Panc1 (cell line): ENCODE results near the gene ATP2B2. TPM values are rescaled to one million over a fixed set of nuclear protein-coding genes. Genes with fewer than 3 reads are reported as not detected.

Source experiments
- ATAC-seq: fragments of 200-7000 bp; cut with Tn5 transposase; 2 replicates; pipeline ENCODE4 v1.9.1; 2020; ENCODE audit warnings: mild to moderate bottlenecking, moderate library complexity
- BruUV-seq: library from RNA; stranded (reverse); fragments of 400-500 nt; replicated peaks from 2 replicates; lab custom pipeline; 2021; lab: Mats Ljungman, UMichigan
- CTCF ChIA-PET: fragments of 300-600 bp; sonication (Branson Sonifier 250); formaldehyde crosslinking; loops from one replicate; lab custom pipeline; 2022; ENCODE audit warnings: antibody characterized with exemption; lab: Charles Lee
- POLR2A ChIA-PET: fragments of 300-600 bp; sonication (Branson Sonifier 250); formaldehyde crosslinking; loops from one replicate; lab custom pipeline; 2022; ENCODE audit warnings: antibody characterized with exemption; lab: Charles Lee
- DNase-seq: peaks from one replicate; pipeline ENCODE4 v3.0.0-alpha.2; 2010; ENCODE audit warnings: low read depth, low spot score
- H3K27ac ChIP-seq: 2 replicates; pipeline ENCODE4 v1.5.1; 2011; ENCODE audit warnings: mild to moderate bottlenecking, low read length, inconsistent platforms
- H3K27me3 ChIP-seq: fragments of 200-500 bp; sonication (Bioruptor generic); 2 replicates; pipeline ENCODE4 v1.6.0; 2014; ENCODE audit warnings: low read length, inconsistent platforms; ENCODE audit not compliant: control insufficient read depth, insufficient read depth
- H3K36me3 ChIP-seq: fragments of 200-500 bp; sonication (Bioruptor generic); 2 replicates; pipeline ENCODE4 v1.5.1; 2014; ENCODE audit warnings: inconsistent platforms, mild to moderate bottlenecking, low read length, moderate library complexity; ENCODE audit not compliant: control insufficient read depth, insufficient read depth
- H3K4me1 ChIP-seq: 2 replicates; pipeline ENCODE4 v1.5.1; 2011; ENCODE audit warnings: inconsistent platforms, mild to moderate bottlenecking, low read length, moderate library complexity; ENCODE audit not compliant: control insufficient read depth, insufficient read depth
- H3K4me3 ChIP-seq, 2 experiments: 2 replicates each; pipeline ENCODE4 v1.5.1; 2011 to 2012; ENCODE audit warnings: low read depth in 2 of 2, low read length in 2 of 2, mild to moderate bottlenecking in 2 of 2, inconsistent platforms in 1 of 2, moderate library complexity in 1 of 2
- H3K9me3 ChIP-seq: fragments of 200-500 bp; sonication (Bioruptor generic); 2 replicates; pipeline ENCODE4 v1.5.1; 2014; ENCODE audit warnings: low read depth, mild to moderate bottlenecking, inconsistent platforms, low read length, moderate library complexity; ENCODE audit not compliant: control insufficient read depth, insufficient read depth
- CTCF ChIP-seq: fragments of 450-650 bp; IDR thresholded peaks from 2 replicates; pipeline ENCODE4 v1.5.1; 2017; ENCODE audit warnings: mild to moderate bottlenecking
- POLR2AphosphoS5 ChIP-seq: IDR thresholded peaks from 2 replicates; pipeline ENCODE4 v1.6.1; 2012; ENCODE audit warnings: mild to moderate bottlenecking, low read depth, low read length, moderate library complexity
- SIN3A ChIP-seq: IDR thresholded peaks from 2 replicates; pipeline ENCODE4 v1.6.1; 2012; ENCODE audit warnings: low read depth, mild to moderate bottlenecking, low read length, moderate library complexity, borderline replicate concordance; ENCODE audit not compliant: insufficient read depth
- TCF7L2 ChIP-seq: IDR thresholded peaks from 2 replicates; pipeline ENCODE4 v1.6.1; 2011; ENCODE audit warnings: mild to moderate bottlenecking, low read depth, low read length, inconsistent platforms
- in situ Hi-C: cut with HindIII; loops from 2 replicates; pipeline ENCODE4 v1.10.0; 2016; ENCODE audit warnings: low sequenced_read_pairs, low pct_unique_long_range_greater_than_20kb
- intact Hi-C: fragments of 100-400 bp; cut with micrococcal nuclease; formaldehyde crosslinking; loops from one replicate; pipeline ENCODE4 v1.10.0; 2022; ENCODE audit not compliant: unreplicated experiment
- total RNA-seq: library from RNA; stranded (reverse); gene quantifications from one replicate; pipeline ENCODE4 v1.2.1, GENCODE V29; 2021; ENCODE audit not compliant: unreplicated experiment
- TF ChIP-seq, protein P1 (sequence below), 2 experiments: IDR thresholded peaks; 2 replicates each; pipeline ENCODE4 v1.6.1; 2011 to 2012; ENCODE audit warnings: low read depth in 2 of 2, control low read depth in 1 of 2, low read length in 1 of 2, mild to moderate bottlenecking in 1 of 2, moderate library complexity in 1 of 2; ENCODE audit not compliant: insufficient read depth in 1 of 2

ATP2B2 gene
- total RNA-seq, 1 experiment from 2014 or later = not detected

DNA sequence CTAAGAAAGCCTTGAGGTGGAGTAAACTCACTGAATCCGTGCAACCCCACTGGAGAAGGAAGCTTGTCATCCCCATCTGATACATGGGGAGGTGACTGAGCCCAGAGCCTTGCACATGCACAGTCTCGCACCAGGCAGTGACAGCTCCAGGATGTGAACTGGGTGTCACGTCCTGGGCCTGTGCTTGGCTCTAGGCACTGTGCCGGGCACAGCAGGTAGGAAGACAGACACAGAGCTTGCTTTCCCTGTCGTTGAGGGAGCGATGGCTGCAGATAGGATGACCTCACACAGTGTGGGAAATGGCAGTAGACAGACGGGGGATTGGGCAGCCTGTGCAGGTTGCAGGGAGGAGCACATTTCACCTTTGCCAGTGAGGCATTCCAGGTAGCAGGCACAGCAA lies 12.2 kb upstream of the ATP2B2 start:
- CTCF ChIA-PET = no interaction called here
- no peaks in the 10 kb centered on the region for H3K4me1 ChIP-seq
- H3K27ac ChIP-seq = no peak overlapping the region
- H3K27me3 ChIP-seq = no peaks in the 10 kb centered on the region; the same call in 1 of the 2 replicates
- H3K36me3 ChIP-seq = no peaks in the 10 kb centered on the region
- H3K4me3 ChIP-seq = no peak overlapping the region
- no TSS peak for BruUV-seq
- no peaks in the 10 kb centered on the region for H3K9me3 ChIP-seq
- TF ChIP-seq TCF7L2 (no peak), SIN3A (no peak), POLR2AphosphoS5 (no peak), CTCF (no peak)
- TF ChIP-seq, protein P1, sequence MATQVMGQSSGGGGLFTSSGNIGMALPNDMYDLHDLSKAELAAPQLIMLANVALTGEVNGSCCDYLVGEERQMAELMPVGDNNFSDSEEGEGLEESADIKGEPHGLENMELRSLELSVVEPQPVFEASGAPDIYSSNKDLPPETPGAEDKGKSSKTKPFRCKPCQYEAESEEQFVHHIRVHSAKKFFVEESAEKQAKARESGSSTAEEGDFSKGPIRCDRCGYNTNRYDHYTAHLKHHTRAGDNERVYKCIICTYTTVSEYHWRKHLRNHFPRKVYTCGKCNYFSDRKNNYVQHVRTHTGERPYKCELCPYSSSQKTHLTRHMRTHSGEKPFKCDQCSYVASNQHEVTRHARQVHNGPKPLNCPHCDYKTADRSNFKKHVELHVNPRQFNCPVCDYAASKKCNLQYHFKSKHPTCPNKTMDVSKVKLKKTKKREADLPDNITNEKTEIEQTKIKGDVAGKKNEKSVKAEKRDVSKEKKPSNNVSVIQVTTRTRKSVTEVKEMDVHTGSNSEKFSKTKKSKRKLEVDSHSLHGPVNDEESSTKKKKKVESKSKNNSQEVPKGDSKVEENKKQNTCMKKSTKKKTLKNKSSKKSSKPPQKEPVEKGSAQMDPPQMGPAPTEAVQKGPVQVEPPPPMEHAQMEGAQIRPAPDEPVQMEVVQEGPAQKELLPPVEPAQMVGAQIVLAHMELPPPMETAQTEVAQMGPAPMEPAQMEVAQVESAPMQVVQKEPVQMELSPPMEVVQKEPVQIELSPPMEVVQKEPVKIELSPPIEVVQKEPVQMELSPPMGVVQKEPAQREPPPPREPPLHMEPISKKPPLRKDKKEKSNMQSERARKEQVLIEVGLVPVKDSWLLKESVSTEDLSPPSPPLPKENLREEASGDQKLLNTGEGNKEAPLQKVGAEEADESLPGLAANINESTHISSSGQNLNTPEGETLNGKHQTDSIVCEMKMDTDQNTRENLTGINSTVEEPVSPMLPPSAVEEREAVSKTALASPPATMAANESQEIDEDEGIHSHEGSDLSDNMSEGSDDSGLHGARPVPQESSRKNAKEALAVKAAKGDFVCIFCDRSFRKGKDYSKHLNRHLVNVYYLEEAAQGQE (IDR thresholded peaks at IDR 0.05; ENCODE audit: insufficient read depth in 1 of 2, low read depth in 2 of 2, low read length in 1 of 2) = no peak
- intact Hi-C loops (no loop called here), in situ Hi-C loops (no loop called here)
- ATAC-seq (no peak), DNase-seq (no peak)
- POLR2A ChIA-PET = no interaction called here

DNA sequence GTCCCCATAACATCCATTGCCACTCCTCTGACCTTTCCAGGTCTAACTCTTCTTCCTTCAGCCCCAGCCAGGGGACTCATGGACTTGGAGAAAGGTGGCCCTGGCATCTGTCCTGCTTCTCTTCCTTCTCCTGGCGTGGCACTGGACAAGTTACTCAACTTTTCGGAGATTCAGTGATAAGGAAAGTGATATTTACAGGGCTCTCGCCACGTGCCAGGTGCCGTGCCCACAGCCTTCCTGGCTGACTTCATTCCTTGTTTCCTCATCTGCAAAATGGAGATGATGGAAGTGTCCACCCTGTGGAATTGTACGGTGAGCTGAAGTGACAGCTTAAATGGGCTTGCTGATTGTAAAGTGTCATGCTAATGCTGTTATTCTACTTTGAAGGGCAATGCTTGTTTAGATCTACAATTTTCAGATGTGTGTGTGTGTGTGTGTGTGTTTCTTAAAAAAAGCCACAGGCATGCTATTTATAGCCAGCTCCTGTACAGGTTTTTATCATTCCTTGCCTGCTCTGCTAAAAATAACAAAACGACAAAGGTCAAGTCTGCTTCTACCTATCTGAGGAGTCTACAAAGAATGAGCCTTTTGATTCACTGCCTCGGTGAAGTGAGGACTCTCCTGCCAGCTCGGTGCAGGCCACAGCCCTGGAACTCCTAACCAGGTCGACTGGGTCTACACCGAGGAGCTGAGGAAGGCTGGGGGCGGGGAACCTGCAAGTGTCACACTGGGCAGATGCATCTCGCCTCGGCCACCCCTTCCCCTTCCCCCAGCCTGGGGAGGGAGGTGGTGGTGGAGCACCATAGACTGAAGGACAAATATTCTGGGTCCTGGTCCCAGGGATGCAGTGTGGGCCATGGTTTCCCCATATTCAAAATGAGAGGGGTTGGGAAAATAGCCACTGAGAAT lies 11.4 kb upstream of the ATP2B2 start:
- DNase-seq (no peak), ATAC-seq (no peak)
- in situ Hi-C loops (no loop called here), intact Hi-C loops (no loop called here)
- Histone ChIP-seq H3K4me3 (no peak overlapping the region), H3K4me1 (no peaks in the 10 kb centered on the region), H3K9me3 (no peaks in the 10 kb centered on the region), H3K36me3 (no peaks in the 10 kb centered on the region), H3K27me3 (no peaks in the 10 kb centered on the region; the same call in 1 of the 2 replicates), H3K27ac (no peak overlapping the region)
- no TSS peak for BruUV-seq
- no peak for TF ChIP-seq CTCF
- no peak for TF ChIP-seq POLR2AphosphoS5
- ChIA-PET CTCF (no interaction called here), POLR2A (no interaction called here)
